HepG2 (cell line): Measurements from ENCODE around the gene GRAP. TPM values are rescaled to one million over a fixed set of nuclear protein-coding genes. Genes with fewer than 3 reads are reported as not detected.
A peak's percentile ranks its signal among the peaks of the same experiment; 100 is the strongest.

Experiments used
- ARNTL ChIP-seq: sonication (generic); formaldehyde crosslinking; IDR thresholded peaks from 2 replicates; pipeline ENCODE4 v1.4.0; 2020; ENCODE audit warnings: mild to moderate bottlenecking, missing genetic modification reagents
- ATAD3A ChIP-seq: sonication (generic); formaldehyde crosslinking; IDR thresholded peaks from 2 replicates; pipeline ENCODE4 v1.4.0; 2020; ENCODE audit warnings: missing genetic modification reagents
- CREB1 ChIP-seq, 2 experiments: fragments of 450-650 bp in 1 of 2; IDR thresholded peaks; 2 replicates each; pipeline ENCODE4 v1.6.1; 2016 to 2017; ENCODE audit warnings: control low read depth in 1 of 2, mild to moderate bottlenecking in 1 of 2, missing compliant biosample characterization in 1 of 2, missing genetic modification characterization in 1 of 2
- JUN ChIP-seq: sonication (generic); formaldehyde crosslinking; IDR thresholded peaks from 2 replicates; pipeline ENCODE4 v1.4.0; 2020; ENCODE audit warnings: mild to moderate bottlenecking, missing genetic modification reagents
- RARA ChIP-seq: IDR thresholded peaks from 2 replicates; pipeline ENCODE4 v1.6.1; 2016; ENCODE audit warnings: missing genetic modification reagents, missing compliant biosample characterization
- SP140L ChIP-seq: sonication (generic); formaldehyde crosslinking; IDR thresholded peaks from 2 replicates; pipeline ENCODE4 v1.4.0; 2020; ENCODE audit warnings: missing genetic modification reagents, borderline replicate concordance
- TEAD3 ChIP-seq: optimal IDR thresholded peaks from 2 replicates; pipeline ENCODE3; 2016; ENCODE audit warnings: borderline replicate concordance
- THAP11 ChIP-seq: IDR thresholded peaks from 2 replicates; pipeline ENCODE4 v1.6.1; 2016; ENCODE audit warnings: missing biosample characterization, missing genetic modification reagents
- ZNF180 ChIP-seq: sonication (generic); formaldehyde crosslinking; IDR thresholded peaks from 2 replicates; pipeline ENCODE4 v1.4.0; 2020; ENCODE audit warnings: low read depth, missing genetic modification reagents, borderline replicate concordance
- ZNF563 ChIP-seq: sonication (generic); formaldehyde crosslinking; IDR thresholded peaks from 2 replicates; pipeline ENCODE4 v1.8.0; 2022; ENCODE audit warnings: mild to moderate bottlenecking, moderate library complexity, missing genetic modification reagents
- polyA plus RNA-seq, 8 experiments: library from polyadenylated mRNA; depleted of rRNA in 3 of 8; stranded (reverse) in 7 of 8; unstranded in 1 of 8; fragments of >200 nt; fragmentation: Illumina TruSeq in 4 of 8; extraction: Trizol in 4 of 8; gene quantifications; 2 replicates each; pipeline versions ENCODE4 v1.2.1 to v1.2.3, GENCODE V29; 2011 to 2016; ENCODE audit warnings: low read depth in 4 of 8, missing spikeins in 1 of 8, mixed read lengths in 1 of 8; ENCODE audit not compliant: insufficient read depth in 1 of 8
- total RNA-seq, 5 experiments: library from RNA; depleted of rRNA; stranded (reverse); fragments of >200 nt; fragmentation: Illumina TruSeq; extraction: Trizol; gene quantifications; 2 replicates each; pipeline ENCODE4 v1.2.3, GENCODE V29; 2016; ENCODE audit warnings: low read depth in 1 of 5
- TF ChIP-seq, protein P1 (sequence below): IDR thresholded peaks from 2 replicates; pipeline ENCODE4 v1.6.1; 2012; ENCODE audit warnings: inconsistent platforms
- TF ChIP-seq, protein P2 (sequence below): sonication (generic); formaldehyde crosslinking; IDR thresholded peaks from 2 replicates; pipeline ENCODE4 v1.4.0; 2020; ENCODE audit warnings: missing genetic modification reagents
- TF ChIP-seq, protein P3 (sequence below): sonication (generic); formaldehyde crosslinking; IDR thresholded peaks from 2 replicates; pipeline ENCODE4 v1.4.0; 2020; ENCODE audit warnings: missing genetic modification reagents
- TF ChIP-seq, protein P4 (sequence below), 2 experiments: sonication (generic) in 1 of 2; formaldehyde crosslinking in 1 of 2; IDR thresholded peaks; 2 replicates each; pipeline versions ENCODE4 v1.4.0 to v1.6.1; 2018 to 2020; ENCODE audit warnings: missing genetic modification reagents in 2 of 2, borderline replicate concordance in 1 of 2, low read depth in 1 of 2, mild to moderate bottlenecking in 1 of 2, missing biosample characterization in 1 of 2
- TF ChIP-seq, protein P5 (sequence below), 2 experiments: sonication (generic) in 1 of 2; formaldehyde crosslinking in 1 of 2; IDR thresholded peaks; 2 replicates each; pipeline versions ENCODE4 v1.5.1 to v1.6.1; 2011 to 2020; ENCODE audit warnings: borderline replicate concordance in 1 of 2, low read depth in 1 of 2, low read length in 1 of 2, mild to moderate bottlenecking in 1 of 2, missing genetic modification reagents in 1 of 2, moderate library complexity in 1 of 2
- TF ChIP-seq, protein P6 (sequence below): sonication (generic); formaldehyde crosslinking; IDR thresholded peaks from 2 replicates; pipeline ENCODE4 v1.5.1; 2020; ENCODE audit warnings: mild to moderate bottlenecking, missing genetic modification reagents, moderate library complexity

The GRAP gene
- total and polyA plus RNA-seq, 2 of the 13 experiments (the other 11 are each of a cell fraction or from before 2014, with no cell fraction given), result 0.77 to 1.7 TPM

DNA sequence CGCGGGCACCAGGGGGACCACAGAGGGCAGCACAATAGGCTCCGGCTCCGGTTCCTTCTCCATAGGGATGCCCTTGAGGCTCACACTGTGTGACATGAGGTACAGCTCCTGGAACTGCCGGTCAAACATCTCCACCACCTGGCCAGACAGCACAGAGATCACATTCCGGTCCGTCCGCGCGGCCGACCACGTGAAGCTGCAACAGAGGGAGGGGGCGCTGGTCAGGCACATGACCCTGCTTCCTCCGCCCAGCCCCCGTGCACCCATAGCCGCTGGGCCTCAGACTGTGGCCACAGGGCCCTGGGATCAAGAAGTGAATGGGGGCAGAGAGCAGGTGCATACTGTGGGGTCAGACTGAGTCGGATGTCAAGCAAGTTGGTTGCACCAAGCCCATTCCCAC is 68.1 kb downstream of the GRAP start (continued):
- TF ChIP-seq TEAD3 (peak; percentile 52), ZNF180 (CRISPR knock-in tag) (no peak), ARNTL (CRISPR knock-in tag) (peak; percentile 65; the same call in 1 of the 2 replicates), CREB1 (IDR thresholded peaks at IDR 0.05) (no peak), CREB1 (CRISPR knock-in tag; IDR thresholded peaks at IDR 0.05) (no peak), SP140L (CRISPR knock-in tag) (no peak), ATAD3A (no peak), JUN (CRISPR knock-in tag) (no peak), ZNF563 (CRISPR knock-in tag) (0 out of 2 replicates have a peak, but pooled peaks have one; percentile 35), THAP11 (no peak), RARA (CRISPR knock-in tag) (peak; percentile 20; the same call in 1 of the 2 replicates)
- TF ChIP-seq, protein P1, sequence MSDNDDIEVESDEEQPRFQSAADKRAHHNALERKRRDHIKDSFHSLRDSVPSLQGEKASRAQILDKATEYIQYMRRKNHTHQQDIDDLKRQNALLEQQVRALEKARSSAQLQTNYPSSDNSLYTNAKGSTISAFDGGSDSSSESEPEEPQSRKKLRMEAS, result peak; percentile 75
- TF ChIP-seq, protein P2, sequence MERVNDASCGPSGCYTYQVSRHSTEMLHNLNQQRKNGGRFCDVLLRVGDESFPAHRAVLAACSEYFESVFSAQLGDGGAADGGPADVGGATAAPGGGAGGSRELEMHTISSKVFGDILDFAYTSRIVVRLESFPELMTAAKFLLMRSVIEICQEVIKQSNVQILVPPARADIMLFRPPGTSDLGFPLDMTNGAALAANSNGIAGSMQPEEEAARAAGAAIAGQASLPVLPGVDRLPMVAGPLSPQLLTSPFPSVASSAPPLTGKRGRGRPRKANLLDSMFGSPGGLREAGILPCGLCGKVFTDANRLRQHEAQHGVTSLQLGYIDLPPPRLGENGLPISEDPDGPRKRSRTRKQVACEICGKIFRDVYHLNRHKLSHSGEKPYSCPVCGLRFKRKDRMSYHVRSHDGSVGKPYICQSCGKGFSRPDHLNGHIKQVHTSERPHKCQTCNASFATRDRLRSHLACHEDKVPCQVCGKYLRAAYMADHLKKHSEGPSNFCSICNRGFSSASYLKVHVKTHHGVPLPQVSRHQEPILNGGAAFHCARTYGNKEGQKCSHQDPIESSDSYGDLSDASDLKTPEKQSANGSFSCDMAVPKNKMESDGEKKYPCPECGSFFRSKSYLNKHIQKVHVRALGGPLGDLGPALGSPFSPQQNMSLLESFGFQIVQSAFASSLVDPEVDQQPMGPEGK, result peak; percentile 56; the same call in 1 of the 2 replicates
- TF ChIP-seq, protein P3, sequence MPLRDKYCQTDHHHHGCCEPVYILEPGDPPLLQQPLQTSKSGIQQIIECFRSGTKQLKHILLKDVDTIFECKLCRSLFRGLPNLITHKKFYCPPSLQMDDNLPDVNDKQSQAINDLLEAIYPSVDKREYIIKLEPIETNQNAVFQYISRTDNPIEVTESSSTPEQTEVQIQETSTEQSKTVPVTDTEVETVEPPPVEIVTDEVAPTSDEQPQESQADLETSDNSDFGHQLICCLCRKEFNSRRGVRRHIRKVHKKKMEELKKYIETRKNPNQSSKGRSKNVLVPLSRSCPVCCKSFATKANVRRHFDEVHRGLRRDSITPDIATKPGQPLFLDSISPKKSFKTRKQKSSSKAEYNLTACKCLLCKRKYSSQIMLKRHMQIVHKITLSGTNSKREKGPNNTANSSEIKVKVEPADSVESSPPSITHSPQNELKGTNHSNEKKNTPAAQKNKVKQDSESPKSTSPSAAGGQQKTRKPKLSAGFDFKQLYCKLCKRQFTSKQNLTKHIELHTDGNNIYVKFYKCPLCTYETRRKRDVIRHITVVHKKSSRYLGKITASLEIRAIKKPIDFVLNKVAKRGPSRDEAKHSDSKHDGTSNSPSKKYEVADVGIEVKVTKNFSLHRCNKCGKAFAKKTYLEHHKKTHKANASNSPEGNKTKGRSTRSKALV (CRISPR knock-in tag), result no peak
- TF ChIP-seq, protein P4, sequence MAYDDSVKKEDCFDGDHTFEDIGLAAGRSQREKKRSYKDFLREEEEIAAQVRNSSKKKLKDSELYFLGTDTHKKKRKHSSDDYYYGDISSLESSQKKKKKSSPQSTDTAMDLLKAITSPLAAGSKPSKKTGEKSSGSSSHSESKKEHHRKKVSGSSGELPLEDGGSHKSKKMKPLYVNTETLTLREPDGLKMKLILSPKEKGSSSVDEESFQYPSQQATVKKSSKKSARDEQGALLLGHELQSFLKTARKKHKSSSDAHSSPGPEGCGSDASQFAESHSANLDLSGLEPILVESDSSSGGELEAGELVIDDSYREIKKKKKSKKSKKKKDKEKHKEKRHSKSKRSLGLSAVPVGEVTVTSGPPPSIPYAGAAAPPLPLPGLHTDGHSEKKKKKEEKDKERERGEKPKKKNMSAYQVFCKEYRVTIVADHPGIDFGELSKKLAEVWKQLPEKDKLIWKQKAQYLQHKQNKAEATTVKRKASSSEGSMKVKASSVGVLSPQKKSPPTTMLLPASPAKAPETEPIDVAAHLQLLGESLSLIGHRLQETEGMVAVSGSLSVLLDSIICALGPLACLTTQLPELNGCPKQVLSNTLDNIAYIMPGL (CRISPR knock-in tag; IDR thresholded peaks at IDR 0.05; ENCODE audit: borderline replicate concordance in 1 of 2, low read depth in 1 of 2), result no peak
- TF ChIP-seq, protein P5, sequence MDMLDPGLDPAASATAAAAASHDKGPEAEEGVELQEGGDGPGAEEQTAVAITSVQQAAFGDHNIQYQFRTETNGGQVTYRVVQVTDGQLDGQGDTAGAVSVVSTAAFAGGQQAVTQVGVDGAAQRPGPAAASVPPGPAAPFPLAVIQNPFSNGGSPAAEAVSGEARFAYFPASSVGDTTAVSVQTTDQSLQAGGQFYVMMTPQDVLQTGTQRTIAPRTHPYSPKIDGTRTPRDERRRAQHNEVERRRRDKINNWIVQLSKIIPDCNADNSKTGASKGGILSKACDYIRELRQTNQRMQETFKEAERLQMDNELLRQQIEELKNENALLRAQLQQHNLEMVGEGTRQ (IDR thresholded peaks at IDR 0.05; ENCODE audit: low read depth, low read length), result 0 out of 2 replicates have a peak, but pooled peaks have one; percentile 25
- TF ChIP-seq, protein P5 (CRISPR knock-in tag; IDR thresholded peaks at IDR 0.05; ENCODE audit: borderline replicate concordance), result no peak
- TF ChIP-seq, protein P6, sequence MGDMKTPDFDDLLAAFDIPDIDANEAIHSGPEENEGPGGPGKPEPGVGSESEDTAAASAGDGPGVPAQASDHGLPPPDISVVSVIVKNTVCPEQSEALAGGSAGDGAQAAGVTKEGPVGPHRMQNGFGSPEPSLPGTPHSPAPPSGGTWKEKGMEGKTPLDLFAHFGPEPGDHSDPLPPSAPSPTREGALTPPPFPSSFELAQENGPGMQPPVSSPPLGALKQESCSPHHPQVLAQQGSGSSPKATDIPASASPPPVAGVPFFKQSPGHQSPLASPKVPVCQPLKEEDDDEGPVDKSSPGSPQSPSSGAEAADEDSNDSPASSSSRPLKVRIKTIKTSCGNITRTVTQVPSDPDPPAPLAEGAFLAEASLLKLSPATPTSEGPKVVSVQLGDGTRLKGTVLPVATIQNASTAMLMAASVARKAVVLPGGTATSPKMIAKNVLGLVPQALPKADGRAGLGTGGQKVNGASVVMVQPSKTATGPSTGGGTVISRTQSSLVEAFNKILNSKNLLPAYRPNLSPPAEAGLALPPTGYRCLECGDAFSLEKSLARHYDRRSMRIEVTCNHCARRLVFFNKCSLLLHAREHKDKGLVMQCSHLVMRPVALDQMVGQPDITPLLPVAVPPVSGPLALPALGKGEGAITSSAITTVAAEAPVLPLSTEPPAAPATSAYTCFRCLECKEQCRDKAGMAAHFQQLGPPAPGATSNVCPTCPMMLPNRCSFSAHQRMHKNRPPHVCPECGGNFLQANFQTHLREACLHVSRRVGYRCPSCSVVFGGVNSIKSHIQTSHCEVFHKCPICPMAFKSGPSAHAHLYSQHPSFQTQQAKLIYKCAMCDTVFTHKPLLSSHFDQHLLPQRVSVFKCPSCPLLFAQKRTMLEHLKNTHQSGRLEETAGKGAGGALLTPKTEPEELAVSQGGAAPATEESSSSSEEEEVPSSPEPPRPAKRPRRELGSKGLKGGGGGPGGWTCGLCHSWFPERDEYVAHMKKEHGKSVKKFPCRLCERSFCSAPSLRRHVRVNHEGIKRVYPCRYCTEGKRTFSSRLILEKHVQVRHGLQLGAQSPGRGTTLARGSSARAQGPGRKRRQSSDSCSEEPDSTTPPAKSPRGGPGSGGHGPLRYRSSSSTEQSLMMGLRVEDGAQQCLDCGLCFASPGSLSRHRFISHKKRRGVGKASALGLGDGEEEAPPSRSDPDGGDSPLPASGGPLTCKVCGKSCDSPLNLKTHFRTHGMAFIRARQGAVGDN (CRISPR knock-in tag), result peak; percentile 71
